SK-N-MC (cell line): ENCODE results near the gene SIPA1L3.

Experiments used
- EZH2 ChIP-seq: fragments of 200-600 bp; sonication (generic); IDR thresholded peaks from one replicate; pipeline ENCODE4 v1.6.1; 2017; ENCODE audit warnings: antibody characterized with exemption
- POLR2AphosphoS5 ChIP-seq: IDR thresholded peaks from 2 replicates; pipeline ENCODE4 v1.6.1; 2012; ENCODE audit warnings: mild to moderate bottlenecking, low read depth, low read length, borderline replicate concordance

- no peak for TF ChIP-seq POLR2AphosphoS5
- TF ChIP-seq EZH2, result no peak
Observed at GRCh38 chr19:38175422-38175821, 268.4 kb downstream of the SIPA1L3 start.
